ENCODE results near the gene SRPX. TPM values are rescaled to one million over a fixed set of nuclear protein-coding genes. Genes with fewer than 3 reads are reported as not detected.

Gene SRPX
- total and polyA plus RNA-seq, 2 of the 4 experiments (the other 2 are of a cell fraction): 35.5 to 81.5 TPM

DNA sequence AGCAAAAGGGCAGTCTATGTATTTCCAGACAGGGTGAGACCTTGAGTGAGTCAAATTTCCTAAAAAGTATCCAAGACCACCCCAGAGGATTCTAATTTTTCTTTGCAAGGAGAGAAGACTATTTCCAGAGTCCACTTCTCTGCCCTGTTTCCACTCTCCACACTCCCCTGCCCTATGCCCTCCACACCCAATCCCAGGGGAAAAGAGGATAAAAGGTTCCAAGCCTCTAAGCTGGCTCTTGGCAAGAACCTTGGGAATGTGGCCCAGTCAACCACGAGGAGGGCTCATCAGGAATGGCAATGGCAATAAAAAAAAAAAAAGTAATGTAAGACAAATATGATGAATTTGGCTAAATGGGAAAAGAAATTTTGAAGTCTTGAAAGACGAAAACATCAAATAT lies 65.9 kb downstream of the SRPX start:
- Histone ChIP-seq H4K91ac (ENCODE audit: insufficient read depth, low read depth, low read length) (no peak overlapping the region), H3K9me3 (ENCODE audit: control insufficient read depth, insufficient read depth, low read length) (no peaks in the 10 kb centered on the region), H2AFZ (replicated peaks; ENCODE audit: low read length, poor library complexity) (no peak overlapping the region), H3K79me1 (ENCODE audit: low read depth in 1 of 2, low read length in 2 of 2) (no peaks in the 10 kb centered on the region), H4K20me1 (ENCODE audit: insufficient read depth, low read length) (no peaks in the 10 kb centered on the region), H3K18ac (ENCODE audit: low read depth, low read length) (no peak overlapping the region), H3K9ac (ENCODE audit: low read depth, low read length) (no peak overlapping the region), H3K27ac (ENCODE audit: insufficient read depth, low read length) (no peak overlapping the region), H2AK5ac (ENCODE audit: low read depth, low read length) (no peak overlapping the region), H4K8ac (ENCODE audit: low read depth in 2 of 2, low read length in 2 of 2) (no peak overlapping the region), H3K27me3 (ENCODE audit: control insufficient read depth, insufficient read depth, low read length) (peaks cover 4% of the 10 kb centered on the region; the same call in 1 of the 2 replicates), H3K4me3 (ENCODE audit: insufficient read depth, low read depth, low read length) (no peak overlapping the region), H2BK15ac (ENCODE audit: low read depth, low read length) (no peak overlapping the region), H2BK20ac (ENCODE audit: low read depth, low read length) (no peak overlapping the region), H3K14ac (replicated peaks; ENCODE audit: low read depth, low read length) (no peak overlapping the region), H3K4me2 (ENCODE audit: low read depth, low read length) (no peak overlapping the region), H2BK5ac (ENCODE audit: low read depth, low read length, poor library complexity, severe bottlenecking) (no peak overlapping the region), H3K56ac (ENCODE audit: extremely low read depth, insufficient read depth, low read length) (no peak overlapping the region), H2AK9ac (replicated peaks; ENCODE audit: low read depth, low read length, poor library complexity) (no peak overlapping the region), H3K23ac (ENCODE audit: low read depth, low read length) (no peak overlapping the region), H3K9me1 (ENCODE audit: insufficient read depth, low read length) (no peaks in the 10 kb centered on the region), H3K36me3 (ENCODE audit: control insufficient read depth, insufficient read depth, low read length) (peaks cover 5% of the 10 kb centered on the region), H3K4ac (ENCODE audit: low read depth, low read length) (no peak overlapping the region), H2BK120ac (ENCODE audit: low read depth, low read length) (no peak overlapping the region), H4K5ac (ENCODE audit: low read depth, low read length) (no peak overlapping the region), H3K4me1 (ENCODE audit: control insufficient read depth, insufficient read depth, low read length) (no peaks in the 10 kb centered on the region)
- no peak for TF ChIP-seq MXI1 (IDR thresholded peaks at IDR 0.05; ENCODE audit: borderline replicate concordance, low read depth, low read length)
- POLR2A ChIA-PET (ENCODE audit: unreplicated experiment): no interaction called here
- dilution Hi-C loops (cut with HindIII; ENCODE audit: low sequenced_read_pairs, unreplicated experiment) (no loop called here), intact Hi-C loops (cut with micrococcal nuclease) (no loop called here), in situ Hi-C loops (cut with MboI; ENCODE audit: low sequenced_read_pairs) (no loop called here)
- ATAC-seq (ENCODE audit: low read depth) (no peak), DNase-seq (no peak)
- no CpG with 5 or more reads among the region's 2 CpGs for WGBS, 2 experiments (ENCODE audit: extremely low coverage in 2 of 2, insufficient read length in 1 of 2)
- CTCF ChIA-PET: no interaction called here
- no TSS peak for BruUV-seq (replicated peaks)

All from IMR-90 (cell line).